Right hindlimb (tissue), 1 donor: ENCODE results near the gene CERCAM.

ENCODE experiments used
- DNase-seq: peaks from one replicate; pipeline ENCODE4 v3.0.0-alpha.2; 2018

CERCAM gene, protein sequence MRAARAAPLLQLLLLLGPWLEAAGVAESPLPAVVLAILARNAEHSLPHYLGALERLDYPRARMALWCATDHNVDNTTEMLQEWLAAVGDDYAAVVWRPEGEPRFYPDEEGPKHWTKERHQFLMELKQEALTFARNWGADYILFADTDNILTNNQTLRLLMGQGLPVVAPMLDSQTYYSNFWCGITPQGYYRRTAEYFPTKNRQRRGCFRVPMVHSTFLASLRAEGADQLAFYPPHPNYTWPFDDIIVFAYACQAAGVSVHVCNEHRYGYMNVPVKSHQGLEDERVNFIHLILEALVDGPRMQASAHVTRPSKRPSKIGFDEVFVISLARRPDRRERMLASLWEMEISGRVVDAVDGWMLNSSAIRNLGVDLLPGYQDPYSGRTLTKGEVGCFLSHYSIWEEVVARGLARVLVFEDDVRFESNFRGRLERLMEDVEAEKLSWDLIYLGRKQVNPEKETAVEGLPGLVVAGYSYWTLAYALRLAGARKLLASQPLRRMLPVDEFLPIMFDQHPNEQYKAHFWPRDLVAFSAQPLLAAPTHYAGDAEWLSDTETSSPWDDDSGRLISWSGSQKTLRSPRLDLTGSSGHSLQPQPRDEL

DNA sequence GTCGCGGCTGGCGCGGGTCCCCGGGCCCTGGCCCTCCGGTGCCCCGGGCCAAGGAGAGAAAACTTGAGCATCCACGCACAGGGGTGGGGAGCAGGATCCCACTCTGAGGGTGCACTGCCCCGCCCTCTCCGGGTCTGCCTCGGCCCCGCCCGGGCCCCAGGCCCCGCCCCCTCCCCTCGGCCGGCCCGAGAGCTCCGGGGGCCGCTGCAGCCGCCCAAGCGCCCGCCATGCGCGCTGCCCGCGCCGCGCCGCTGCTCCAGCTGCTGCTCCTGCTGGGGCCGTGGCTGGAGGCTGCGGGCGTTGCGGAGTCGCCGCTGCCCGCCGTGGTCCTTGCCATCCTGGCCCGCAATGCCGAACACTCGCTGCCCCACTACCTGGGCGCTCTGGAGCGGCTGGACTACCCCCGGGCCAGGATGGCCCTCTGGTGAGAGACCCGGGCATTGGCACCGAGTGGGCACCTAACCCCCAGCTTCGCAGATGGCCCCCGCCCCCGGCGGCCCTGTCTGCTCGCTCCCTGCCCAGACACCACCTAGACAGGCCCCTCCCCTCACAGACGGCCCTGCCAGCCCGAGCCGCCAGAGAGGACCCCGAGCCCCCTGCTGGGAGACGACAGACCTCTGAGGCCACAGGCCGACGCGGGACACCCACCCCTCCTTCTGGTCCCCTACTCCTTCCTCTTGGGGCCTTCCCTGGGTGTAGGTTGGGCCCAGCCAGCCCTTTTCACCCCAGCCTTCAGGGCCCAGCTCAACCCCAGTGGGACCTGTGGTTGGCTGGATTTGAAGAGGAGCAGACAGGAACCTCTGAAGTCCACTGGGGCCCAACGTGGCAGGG lies at the start of gene CERCAM:
TSS of gene CERCAM (plus strand) at position 207 of the 831 bp plus-strand sequence. CDS start at position 228, 21 bp downstream.
- peak; percentile 86 for DNase-seq

DNA sequence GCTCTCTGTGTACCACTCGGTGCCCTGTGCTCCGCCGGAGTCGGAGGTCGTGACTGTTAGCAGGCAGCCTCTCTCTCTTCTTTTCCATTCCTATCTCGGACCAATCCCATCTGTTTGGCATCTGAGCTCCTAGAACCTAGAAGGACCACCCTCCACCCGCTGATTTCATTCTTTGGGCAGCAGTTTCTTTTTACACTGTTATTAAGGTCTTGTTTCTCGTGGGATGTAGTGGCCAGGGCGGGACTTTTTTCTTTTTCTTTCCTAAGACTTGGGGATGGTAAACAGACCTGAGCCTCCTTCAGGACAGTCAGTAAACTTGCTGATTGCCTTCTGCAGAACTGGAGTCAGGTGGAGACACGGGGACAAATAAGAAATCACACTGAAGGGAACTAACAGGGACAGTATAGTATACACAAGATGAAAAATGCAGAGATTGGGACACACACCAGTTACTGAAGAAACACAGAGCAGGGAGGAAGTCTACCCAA lies 49.0 kb upstream of the CERCAM start:
- no peak for DNase-seq

DNA sequence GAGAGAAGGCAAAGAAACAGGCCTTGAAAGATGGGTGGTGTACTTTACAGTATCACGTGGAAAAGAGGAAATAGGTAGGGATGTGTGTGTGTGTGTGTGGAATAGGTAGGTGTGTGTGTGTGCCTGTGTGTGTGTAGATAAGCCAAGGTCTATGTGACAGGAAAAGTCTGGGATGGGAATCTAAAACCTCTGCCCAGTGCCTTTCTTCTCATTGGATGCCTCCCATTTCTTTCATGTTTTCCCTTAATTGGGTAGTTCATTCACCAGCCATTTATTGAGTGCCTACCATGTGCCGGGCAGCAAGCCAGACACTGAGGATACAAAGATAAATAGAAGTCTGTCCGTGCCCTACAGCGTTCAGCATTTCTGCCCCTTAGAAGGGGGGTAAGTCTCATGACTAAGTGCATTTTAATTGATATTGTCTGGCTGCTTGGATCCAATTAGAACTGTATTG lies 48.4 kb upstream of the CERCAM start:
- DNase-seq = no peak

DNA sequence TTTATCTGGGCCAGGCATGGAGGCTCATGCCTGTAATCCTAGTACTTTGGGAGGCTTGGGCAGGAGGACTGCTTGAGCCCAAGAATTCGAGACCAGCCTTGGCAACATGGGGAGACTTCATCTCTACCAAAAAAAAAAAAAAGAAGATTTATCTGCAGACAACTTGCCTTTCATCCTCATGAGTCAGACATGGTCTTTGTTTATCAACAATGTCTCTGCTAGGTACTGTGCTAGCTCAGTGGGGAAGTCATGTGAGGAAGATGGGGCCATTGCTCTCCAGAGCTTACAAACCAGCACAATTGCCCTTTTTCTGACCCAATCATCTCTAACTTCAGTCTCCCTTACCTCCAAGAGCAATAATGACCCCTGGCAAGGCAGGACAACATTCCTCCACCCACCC lies 47.9 kb upstream of the CERCAM start:
- DNase-seq = no peak

DNA sequence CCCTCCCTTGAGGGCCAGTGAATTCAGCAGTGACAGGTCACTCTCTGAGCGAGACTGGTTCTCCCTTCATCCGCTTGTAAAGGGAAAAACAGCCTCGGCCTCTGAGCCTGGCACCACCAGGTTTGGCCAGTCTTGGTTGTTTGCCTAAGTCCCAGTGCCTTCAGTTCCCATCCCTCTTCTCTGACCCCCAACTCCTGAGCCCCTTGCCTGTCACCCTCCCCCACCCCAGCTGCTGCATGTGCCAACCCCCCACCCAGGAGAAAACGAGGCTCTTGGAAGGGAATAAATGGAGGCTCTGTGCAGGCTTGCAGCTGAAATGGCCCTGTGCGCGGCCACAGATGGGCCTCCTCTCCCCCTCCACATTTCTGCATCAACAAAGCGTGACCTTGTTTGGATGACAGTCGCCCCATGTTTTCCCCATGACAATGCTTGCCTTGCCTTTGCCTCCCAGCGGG lies 46.4 kb upstream of the CERCAM start:
- no peak for DNase-seq

GRCh38 chr9:128375865-128376264 lies 44.8 kb upstream of the CERCAM start:
- no peak for DNase-seq

DNA sequence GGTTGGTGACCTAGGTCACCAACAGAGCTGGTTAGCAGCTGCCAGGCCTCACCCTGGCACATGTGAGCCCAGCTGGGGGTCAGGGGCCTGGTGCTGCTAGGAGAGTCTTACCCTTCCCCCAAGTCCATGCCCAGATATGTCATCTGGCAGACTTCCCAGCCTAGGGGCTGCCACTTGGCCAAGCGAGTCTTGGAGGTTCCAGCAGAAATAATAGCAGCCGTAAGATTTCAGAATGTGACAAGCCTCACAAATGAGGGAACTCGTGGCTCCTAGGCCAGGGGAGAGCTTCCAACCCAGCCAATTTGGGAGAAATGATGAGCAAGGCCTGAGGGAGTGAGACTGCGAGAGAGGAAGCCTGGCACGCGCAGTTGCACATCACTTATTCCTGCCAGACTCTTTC lies 38.4 kb upstream of the CERCAM start:
- peak; percentile 48 for DNase-seq

DNA sequence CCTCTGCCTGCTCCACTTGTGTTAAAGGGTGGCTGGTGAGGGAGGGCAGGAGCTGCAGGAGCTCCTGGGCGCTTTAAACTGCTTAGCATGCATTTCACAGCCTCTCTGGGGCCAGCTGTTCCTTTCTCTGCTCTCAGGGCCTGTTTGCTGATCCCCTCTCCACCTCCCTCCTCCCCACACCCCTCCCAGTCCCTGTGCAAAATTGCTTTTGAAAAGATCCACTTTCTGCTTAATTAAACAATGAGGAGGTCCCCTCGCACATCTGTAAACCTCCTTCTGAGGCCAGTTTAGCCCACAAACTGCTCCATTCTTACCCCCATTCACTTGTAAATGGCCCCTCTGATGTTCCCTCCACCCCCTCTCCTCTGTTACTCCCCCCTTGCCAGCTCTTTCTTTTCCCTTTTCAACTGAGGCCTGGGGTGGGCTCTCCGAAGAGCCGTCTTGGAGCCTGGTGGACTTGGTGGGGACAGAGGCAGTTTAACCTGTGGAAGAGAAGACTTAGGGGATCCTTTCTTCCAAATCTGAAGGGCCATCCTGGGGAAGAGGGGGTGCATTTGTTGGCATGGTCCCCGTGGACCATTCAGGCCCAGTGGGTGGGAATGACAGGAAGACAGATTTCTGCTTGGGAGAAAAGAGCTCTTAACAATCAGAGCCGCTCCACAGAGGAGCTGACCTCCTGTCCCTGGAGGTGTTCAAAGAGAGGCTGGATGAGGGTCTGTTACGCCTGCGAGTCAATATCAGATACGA lies 37.5 kb upstream of the CERCAM start:
- DNase-seq = peak; percentile 64

DNA sequence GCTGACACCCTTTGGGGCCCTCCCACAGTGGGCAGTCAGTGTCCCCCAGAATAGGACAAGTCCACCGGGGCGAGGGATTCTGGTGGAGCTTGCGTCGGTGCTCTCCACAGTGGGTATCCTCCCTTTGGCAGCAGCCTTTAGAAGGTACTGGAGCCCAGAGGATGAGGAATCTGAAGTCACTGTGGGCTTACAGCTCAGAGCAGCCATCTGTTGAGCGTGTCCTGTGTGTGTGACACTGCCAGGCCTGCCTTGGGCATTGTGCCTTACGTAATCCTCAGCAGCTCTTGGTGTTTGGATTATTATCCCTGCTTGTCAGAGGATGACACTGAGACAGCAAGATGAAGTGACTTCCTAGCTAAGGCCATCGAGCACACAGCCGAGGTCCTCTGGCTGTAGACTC lies 36.9 kb upstream of the CERCAM start:
- DNase-seq = no peak

DNA sequence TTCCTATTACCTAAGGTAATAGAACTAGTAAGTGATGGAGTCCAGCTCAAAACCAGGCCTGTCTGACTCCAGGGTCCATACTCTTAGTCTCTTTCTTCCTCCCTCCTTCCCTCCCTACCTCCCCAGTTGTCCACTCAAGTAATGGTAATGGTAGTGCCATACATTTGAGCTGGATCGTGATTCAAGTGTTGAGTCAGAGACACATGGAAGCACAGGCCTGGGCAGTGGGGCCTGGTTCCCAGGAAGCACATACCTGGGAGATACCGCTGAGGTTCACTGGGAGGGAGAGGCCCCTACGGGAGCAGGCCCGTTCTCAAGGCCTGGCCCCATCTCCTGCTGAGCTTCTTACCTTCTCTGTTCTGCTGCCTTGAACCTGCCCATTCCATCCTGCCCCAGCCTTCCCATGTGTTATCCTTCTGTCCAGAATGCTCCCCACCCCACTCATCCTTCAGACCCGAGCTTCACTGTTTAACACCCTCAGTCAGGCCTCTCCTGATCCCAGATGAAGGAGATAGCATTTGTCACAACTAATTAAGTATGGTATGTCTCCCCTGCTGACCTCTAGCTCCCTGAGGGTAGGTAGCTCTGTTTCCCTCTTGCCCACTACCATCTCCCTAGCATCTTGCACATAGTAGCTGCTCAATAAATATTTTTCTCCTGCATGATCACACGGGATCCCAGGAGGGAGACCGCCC lies 35.7 kb upstream of the CERCAM start:
- no peak for DNase-seq

GRCh38 chr9:128385496-128386460 lies 34.9 kb upstream of the CERCAM start:
- no peak for DNase-seq

DNA sequence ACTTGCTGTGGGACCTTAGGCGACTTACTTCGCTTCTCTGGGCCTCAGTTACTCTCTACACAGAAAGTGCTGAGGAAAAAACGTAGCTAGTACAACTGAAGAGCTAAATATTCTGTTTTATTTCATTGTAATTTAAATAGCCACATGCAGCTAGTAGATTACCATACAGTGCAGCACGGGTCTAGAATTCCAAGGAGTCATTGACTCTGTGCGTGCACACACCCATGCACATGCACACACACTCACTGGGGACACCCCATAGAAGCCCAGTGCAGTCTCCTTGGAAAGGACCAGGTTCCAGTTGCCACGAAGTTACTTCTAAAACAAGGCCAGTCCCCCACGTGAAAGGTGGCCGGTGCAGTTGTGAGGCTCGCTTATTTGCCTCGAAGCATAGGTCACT lies 32.5 kb upstream of the CERCAM start:
- no peak for DNase-seq

GRCh38 chr9:128389395-128390149 lies 31.1 kb upstream of the CERCAM start:
- DNase-seq = no peak

GRCh38 chr9:128390150-128390812 lies 30.4 kb upstream of the CERCAM start:
- DNase-seq = no peak

DNA sequence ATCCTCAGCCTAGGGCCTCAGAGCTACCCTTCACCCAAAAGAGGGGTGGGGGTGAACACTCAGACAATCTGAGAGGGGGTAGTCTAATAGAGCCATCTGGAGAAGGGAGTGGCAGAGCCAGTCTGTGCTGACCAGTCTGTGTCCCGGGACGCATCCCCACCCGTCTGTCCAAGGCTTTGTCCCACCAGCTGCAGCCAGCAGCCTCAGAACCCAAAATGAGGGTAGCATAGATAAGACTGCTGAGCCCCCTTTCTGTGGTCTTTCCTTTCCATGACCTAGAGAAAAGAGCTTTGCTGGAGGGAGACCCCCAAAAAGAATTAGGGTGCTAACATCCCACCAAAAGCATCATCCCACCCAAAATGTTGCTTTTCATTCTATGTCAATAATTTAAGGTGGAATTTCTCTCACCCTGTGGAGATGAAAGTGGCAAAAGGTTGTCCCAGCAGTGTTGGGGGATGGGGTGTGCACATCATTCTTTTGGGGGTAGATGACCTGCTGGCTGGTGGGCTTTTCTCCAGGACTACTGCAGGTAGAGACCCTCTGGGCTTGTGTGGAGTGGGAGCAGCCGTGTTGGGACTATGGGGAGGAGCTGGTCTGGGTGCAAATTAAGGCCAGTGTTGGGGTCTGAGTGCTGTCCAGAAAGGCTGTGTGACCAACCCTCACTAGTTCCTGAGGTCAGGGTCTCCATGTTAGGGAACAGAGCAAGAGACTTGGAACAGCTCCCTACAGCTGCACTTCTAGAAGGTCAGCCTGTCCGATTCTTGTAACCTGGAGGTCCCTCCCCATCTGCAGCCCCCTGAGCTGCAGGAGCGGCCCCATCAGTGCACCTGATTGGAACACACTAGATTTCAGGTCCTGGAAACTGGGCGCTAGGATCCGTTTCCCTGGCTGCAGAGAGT lies 29.6 kb upstream of the CERCAM start:
- no peak for DNase-seq

DNA sequence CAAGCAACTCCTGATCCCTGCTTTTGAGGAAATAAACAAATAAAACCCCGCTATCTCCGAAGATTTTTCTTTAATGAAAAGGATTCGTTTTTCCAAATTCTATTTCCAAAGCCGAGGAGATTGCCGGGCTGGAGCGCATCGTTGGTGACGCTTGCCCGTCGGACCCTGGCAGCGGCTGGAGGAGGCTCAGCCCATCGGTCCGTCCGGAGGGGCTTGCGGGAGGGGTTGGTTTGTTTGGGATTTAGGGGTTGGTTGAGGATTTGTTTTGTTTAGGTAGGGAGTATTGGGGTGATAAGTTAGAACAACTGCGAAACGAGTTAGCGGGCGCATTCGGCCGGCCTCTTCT lies 28.7 kb upstream of the CERCAM start:
- DNase-seq = no peak

- DNase-seq = no peak
Measured at GRCh38 chr9:128392302-128393144, 28.1 kb upstream of the CERCAM start.
